WTC11 (cell line): ENCODE results near the gene LRMDA.

Experiments
- CTCF ChIP-seq: fragments of 200-600 bp; IDR thresholded peaks from 2 replicates; pipeline ENCODE4 v1.8.0; 2022; ENCODE audit warnings: antibody characterized with exemption
- E2F1 ChIP-seq: sonication (generic); formaldehyde crosslinking; IDR thresholded peaks from 2 replicates; pipeline ENCODE4 v1.8.0; 2022; ENCODE audit warnings: mild to moderate bottlenecking, missing genetic modification reagents
- ERG ChIP-seq: fragments of 250-450 bp; sonication (Bioruptor Pico); IDR thresholded peaks from 2 replicates; pipeline ENCODE4 v1.8.0; 2021; ENCODE audit warnings: mild to moderate bottlenecking
- RELA ChIP-seq: sonication (generic); formaldehyde crosslinking; IDR thresholded peaks from 2 replicates; pipeline ENCODE4 v1.8.1; 2022; ENCODE audit warnings: missing genetic modification reagents, mild to moderate bottlenecking, borderline replicate concordance
- TCF7 ChIP-seq: sonication (generic); formaldehyde crosslinking; IDR thresholded peaks from 2 replicates; pipeline ENCODE4 v1.8.0; 2022; ENCODE audit warnings: mild to moderate bottlenecking, low read depth, missing genetic modification reagents, moderate library complexity
- TEAD1 ChIP-seq: sonication (generic); formaldehyde crosslinking; IDR thresholded peaks from 2 replicates; pipeline ENCODE4 v1.8.0; 2022; ENCODE audit warnings: mild to moderate bottlenecking, missing genetic modification reagents
- ZNF232 ChIP-seq: sonication (generic); formaldehyde crosslinking; IDR thresholded peaks from 2 replicates; pipeline ENCODE4 v1.8.0; 2022; ENCODE audit warnings: mild to moderate bottlenecking, missing genetic modification reagents

- no peak for TF ChIP-seq ERG
- no peak for TF ChIP-seq CTCF
- no peak for TF ChIP-seq TCF7
- TF ChIP-seq E2F1 = no peak
- no peak for TF ChIP-seq RELA (CRISPR knock-in tag)
- no peak for TF ChIP-seq TEAD1 (CRISPR knock-in tag)
- TF ChIP-seq ZNF232 (CRISPR knock-in tag) = no peak
Measured at GRCh38 chr10:75825235-75825634, 393.8 kb downstream of the LRMDA start.
